ENCODE measurements around the gene DRC1. TPM values are rescaled to one million over a fixed set of nuclear protein-coding genes. Genes with fewer than 3 reads are reported as not detected.

Gene DRC1
- total and polyA plus RNA-seq, 4 donors: 2.5 to 18.4 (median 8.8) TPM

DNA sequence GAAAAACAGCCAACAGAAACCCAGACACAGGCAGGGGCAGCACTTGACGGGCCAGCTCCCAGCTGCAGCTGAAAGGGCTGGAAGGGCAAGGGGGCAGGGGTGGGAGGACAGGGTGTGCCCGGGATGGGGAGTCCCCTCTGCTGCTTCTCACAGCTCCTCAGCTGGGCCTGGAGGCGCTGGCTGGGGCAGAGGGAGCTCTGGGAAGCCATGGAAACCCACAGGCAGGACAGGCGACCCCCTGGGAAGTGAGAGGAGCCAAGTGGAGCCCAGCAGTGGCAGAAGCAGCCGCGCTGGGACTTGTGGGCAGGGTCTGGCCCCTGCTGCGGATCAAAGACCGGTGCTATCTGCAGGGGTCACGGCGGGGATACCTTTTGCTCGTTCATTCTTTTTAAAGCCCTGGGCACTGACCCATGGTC is 55.5 kb downstream of the DRC1 start:
- Histone ChIP-seq H3K4me1 (ENCODE audit: control insufficient read depth in 5 of 5, insufficient read depth in 5 of 5, low read length in 5 of 5) (peaks cover 0 to 12% (median 0%) of the 10 kb centered on the region in 5 donors), H3K27me3 (ENCODE audit: control insufficient read depth in 3 of 3, insufficient read depth in 3 of 3, low read length in 2 of 3) (no peaks in the 10 kb centered on the region), H3K9ac (ENCODE audit: insufficient read depth in 1 of 2, low read length in 2 of 2) (no peak overlapping the region), H3K4me3 (no peak overlapping the region), H3K9me3 (ENCODE audit: control insufficient read depth in 4 of 4, insufficient read depth in 3 of 4, low read length in 3 of 4) (no peaks in the 10 kb centered on the region), H3K27ac (ENCODE audit: low read depth in 1 of 2, low read length in 1 of 2) (no peak overlapping the region), H3K36me3 (ENCODE audit: control insufficient read depth in 4 of 4, insufficient read depth in 4 of 4, low read length in 4 of 4) (no peaks in the 10 kb centered on the region)
- no peak for ATAC-seq (ENCODE audit: insufficient read depth, low FRiP score)
- DNase-seq: no peak
- WGBS, 2 donors: 73 to 89% methylated on average over 11 of the region's 11 CpGs
- TF ChIP-seq CTCF (IDR thresholded peaks at IDR 0.05; ENCODE audit: control extremely low read depth, extremely low read depth): no peak

GRCh38 chr2:26457695-26458364 is 56.1 kb downstream of the DRC1 start:
- Histone ChIP-seq H3K9ac (ENCODE audit: insufficient read depth in 1 of 2, low read length in 2 of 2) (no peak overlapping the region), H3K9me3 (ENCODE audit: control insufficient read depth in 4 of 4, insufficient read depth in 3 of 4, low read length in 3 of 4) (no peaks in the 10 kb centered on the region), H3K4me3 (no peak overlapping the region), H3K27ac (ENCODE audit: low read depth in 1 of 2, low read length in 1 of 2) (no peak overlapping the region), H3K36me3 (ENCODE audit: control insufficient read depth in 4 of 4, insufficient read depth in 4 of 4, low read length in 4 of 4) (no peaks in the 10 kb centered on the region), H3K4me1 (ENCODE audit: control insufficient read depth in 5 of 5, insufficient read depth in 5 of 5, low read length in 5 of 5) (peaks cover 0 to 12% (median 0%) of the 10 kb centered on the region in 5 donors), H3K27me3 (ENCODE audit: control insufficient read depth in 3 of 3, insufficient read depth in 3 of 3, low read length in 2 of 3) (no peaks in the 10 kb centered on the region)
- ATAC-seq (ENCODE audit: insufficient read depth, low FRiP score) (no peak), DNase-seq (no peak)
- no peak for TF ChIP-seq CTCF (IDR thresholded peaks at IDR 0.05; ENCODE audit: control extremely low read depth, extremely low read depth)
- WGBS, 2 donors: 85 to 86% methylated on average over 19 of the region's 19 CpGs

DNA sequence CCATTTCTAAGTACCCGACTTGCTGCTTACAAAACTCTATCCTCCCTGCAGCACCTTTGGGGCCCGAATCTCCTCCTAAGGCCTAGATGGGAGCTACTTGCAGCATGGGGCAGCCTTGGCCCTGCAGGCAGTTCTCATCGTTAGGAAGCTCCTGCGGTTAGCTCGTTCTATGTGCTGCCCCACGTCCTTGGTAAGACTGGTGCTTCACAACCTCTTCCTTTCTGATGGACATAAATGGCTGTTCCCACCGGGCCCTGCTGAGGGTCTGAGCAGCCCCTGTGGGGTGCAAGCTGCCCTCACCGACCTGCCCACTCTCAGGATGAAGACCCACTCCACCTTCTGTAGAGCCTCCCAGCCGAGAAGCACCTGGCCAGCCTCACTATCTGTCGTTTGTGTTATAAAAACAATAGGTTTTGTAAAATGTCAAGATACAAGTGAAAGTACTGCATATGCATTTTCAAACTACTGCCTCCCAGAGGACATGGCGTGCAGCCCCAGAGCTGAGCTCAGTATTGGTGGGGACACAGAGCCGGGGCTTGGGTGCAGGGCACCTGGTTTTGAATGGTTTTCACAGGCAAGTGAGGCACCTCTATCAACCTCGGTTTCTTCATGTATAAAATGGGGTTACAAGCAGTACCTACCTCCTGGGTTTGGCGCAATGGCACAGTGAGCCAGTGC is 56.8 kb downstream of the DRC1 start:
- Histone ChIP-seq H3K36me3 (ENCODE audit: control insufficient read depth in 4 of 4, insufficient read depth in 4 of 4, low read length in 4 of 4) (no peaks in the 10 kb centered on the region), H3K27me3 (ENCODE audit: control insufficient read depth in 3 of 3, insufficient read depth in 3 of 3, low read length in 2 of 3) (no peaks in the 10 kb centered on the region), H3K4me3 (no peak overlapping the region), H3K27ac (ENCODE audit: low read depth in 1 of 2, low read length in 1 of 2) (no peak overlapping the region), H3K9ac (ENCODE audit: insufficient read depth in 1 of 2, low read length in 2 of 2) (no peak overlapping the region), H3K4me1 (ENCODE audit: control insufficient read depth in 5 of 5, insufficient read depth in 5 of 5, low read length in 5 of 5) (peaks cover 0 to 12% (median 0%) of the 10 kb centered on the region in 5 donors), H3K9me3 (ENCODE audit: control insufficient read depth in 4 of 4, insufficient read depth in 3 of 4, low read length in 3 of 4) (no peaks in the 10 kb centered on the region)
- DNase-seq: no peak
- 89 to 93% methylated on average over 14 of the region's 14 CpGs for WGBS, 2 donors
- no peak for TF ChIP-seq CTCF (IDR thresholded peaks at IDR 0.05; ENCODE audit: control extremely low read depth, extremely low read depth)
- ATAC-seq (ENCODE audit: insufficient read depth, low FRiP score): no peak
